ENCODE data around the gene SGTA. TPM values are rescaled to one million over a fixed set of nuclear protein-coding genes. Genes with fewer than 3 reads are reported as not detected.

Gene SGTA
- total and polyA plus RNA-seq, 2 of the 8 experiments (the other 6 are each of a cell fraction or from before 2014, with no cell fraction given), result 86.8 to 130 TPM

DNA sequence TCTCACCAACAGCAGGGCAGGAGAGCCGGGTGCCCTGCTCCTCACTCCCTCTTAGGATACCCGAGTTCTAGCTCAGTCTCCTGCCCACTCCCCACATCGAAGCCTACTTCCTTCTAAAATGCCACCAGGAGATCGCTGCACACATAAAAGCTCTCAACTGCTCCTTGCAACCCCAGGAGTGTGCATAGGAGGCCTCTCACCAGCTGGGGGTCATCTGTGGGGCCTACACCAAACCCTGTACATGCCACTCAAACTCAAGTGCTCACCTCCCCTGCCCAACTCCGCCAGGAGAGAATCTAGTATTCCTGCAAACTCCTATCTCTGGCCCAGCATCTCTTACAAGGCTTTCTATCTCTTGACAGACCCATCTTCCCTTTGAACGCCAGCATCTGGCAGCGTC, 2.8 kb downstream of the SGTA start:
- Histone ChIP-seq H2BK12ac (ENCODE audit: low read depth, low read length) (no peak overlapping the region), H3K56ac (replicated peaks; ENCODE audit: insufficient read length, low read depth, low read length) (no peak overlapping the region), H2BK15ac (ENCODE audit: low read length) (no peak overlapping the region), H3K79me1 (ENCODE audit: low read depth, low read length) (peaks cover 13% of the 10 kb centered on the region), H3K18ac (ENCODE audit: extremely low read depth, low read length) (no peak overlapping the region), H3K4me2 (ENCODE audit: insufficient read depth in 1 of 2, low read depth in 2 of 2, low read length in 2 of 2) (no peak overlapping the region), H3K4me3 (ENCODE audit: extremely low read depth in 1 of 4, insufficient read depth in 2 of 4, low read depth in 3 of 4, low read length in 4 of 4) (no peak overlapping the region), H4K20me1 (replicated peaks in 1 of 2; ENCODE audit: control insufficient read depth in 1 of 2, insufficient read depth in 2 of 2, low read length in 2 of 2) (peaks cover 13 to 39% of the 10 kb centered on the region in 2 experiments), H3K27ac (ENCODE audit: low read depth, low read length) (no peak overlapping the region), H2BK5ac (ENCODE audit: low read depth, low read length) (no peak overlapping the region), H2AFZ (ENCODE audit: low read length) (no peak overlapping the region), H4K91ac (replicated peaks; ENCODE audit: insufficient read length, low read length) (no peak overlapping the region), H2BK20ac (ENCODE audit: low read length) (no peak overlapping the region), H3K9ac (replicated peaks in 1 of 4; ENCODE audit: extremely low read depth in 1 of 4, low read depth in 3 of 4, low read length in 3 of 4) (no peak overlapping the region), H2AK5ac (ENCODE audit: low read depth, low read length) (no peak overlapping the region), H3K79me2 (ENCODE audit: control insufficient read depth in 1 of 2, insufficient read depth in 2 of 2, low read length in 2 of 2) (peaks cover 69 to 78% of the 10 kb centered on the region in 2 experiments), H2BK120ac (replicated peaks; ENCODE audit: low read depth, low read length) (no peak overlapping the region), H3K27me3 (replicated peaks in 1 of 4; ENCODE audit: control insufficient read depth in 3 of 4, extremely low read depth in 1 of 4, insufficient read depth in 3 of 4, low read length in 3 of 4) (no peaks in the 10 kb centered on the region), H3K4me1 (replicated peaks in 1 of 4; ENCODE audit: control insufficient read depth in 3 of 4, insufficient read depth in 4 of 4, low read length in 3 of 4) (peaks cover 0 to 6% (median 2%) of the 10 kb centered on the region in 4 experiments; a peak in 3 of 7 replicates), H3K14ac (ENCODE audit: insufficient read length) (no peak overlapping the region), H3K23ac (ENCODE audit: insufficient read length) (no peak overlapping the region), H3K4ac (replicated peaks; ENCODE audit: insufficient read length, low read depth, low read length) (no peak overlapping the region), H3K36me3 (ENCODE audit: control insufficient read depth in 2 of 4, insufficient read depth in 4 of 4, low read length in 3 of 4) (no peaks in the 10 kb centered on the region), H4K5ac (ENCODE audit: insufficient read length, low read depth, low read length) (no peak overlapping the region), H3K23me2 (ENCODE audit: low read depth, low read length) (peaks cover 6% of the 10 kb centered on the region), H3K9me3 (ENCODE audit: insufficient read depth in 2 of 2, low read depth in 1 of 2, low read length in 1 of 2) (no peaks in the 10 kb centered on the region), H4K8ac (ENCODE audit: extremely low read depth, insufficient read depth, low read length) (no peak overlapping the region)
- CTCF ChIA-PET (ENCODE audit: partially characterized antibody), result interaction anchor here (1.3 to 2.0 kb wide), 3 partner anchors 31 to 166 kb away, joined by 4 to 7 read pairs (median 5); no protein-coding TSS in a partner anchor
- DNase-seq (ENCODE audit: low read depth in 1 of 2, low spot score in 2 of 2), result no peak
- POLR2A ChIA-PET (ENCODE audit: partially characterized antibody), result interaction anchor here (1.7 kb wide), 1 partner anchor 10 kb away, joined by 5 read pairs; no protein-coding TSS in a partner anchor
- WGBS, 2 experiments (ENCODE audit: extremely low coverage in 1 of 2, insufficient coverage in 1 of 2, insufficient read length in 1 of 2, insufficient replicate concordance in 2 of 2, low coverage in 1 of 2, low lambda C conversion rate in 2 of 2, missing lambda C conversion rate in 1 of 2), result 84% methylated on average over 7 of the region's 7 CpGs; no CpG with 5 or more reads in 1 of the 2 experiments
- FAIRE-seq, result no peak
- no peak for TF ChIP-seq CHD1 (IDR thresholded peaks at IDR 0.05; ENCODE audit: low read depth, low read length)
- no peak for TF ChIP-seq GABPA (IDR thresholded peaks at IDR 0.05; ENCODE audit: borderline replicate concordance, insufficient read depth, low read length)
- TF ChIP-seq SIX5 (IDR thresholded peaks at IDR 0.05; ENCODE audit: low read depth, low read length), result no peak
- no peak for TF ChIP-seq KDM4A (IDR thresholded peaks at IDR 0.05; ENCODE audit: low read depth, low read length, severe bottlenecking)

Data from H1 (cell line).